GM21737 (cell line): ENCODE results near the gene NCAM1.
"Not testable (repeated sequence)": the region's sequence is repeated elsewhere in the genome, so short reads cannot be mapped to it uniquely, and the experiment has no call there.

Experiments used
- ATAC-seq: cut with Tn5 transposase; IDR thresholded peaks from one replicate; pipeline ENCODE4 v1.9.1; 2021; ENCODE audit warnings: mild to moderate bottlenecking, moderate library complexity; ENCODE audit not compliant: unreplicated experiment

The NCAM1 gene

DNA sequence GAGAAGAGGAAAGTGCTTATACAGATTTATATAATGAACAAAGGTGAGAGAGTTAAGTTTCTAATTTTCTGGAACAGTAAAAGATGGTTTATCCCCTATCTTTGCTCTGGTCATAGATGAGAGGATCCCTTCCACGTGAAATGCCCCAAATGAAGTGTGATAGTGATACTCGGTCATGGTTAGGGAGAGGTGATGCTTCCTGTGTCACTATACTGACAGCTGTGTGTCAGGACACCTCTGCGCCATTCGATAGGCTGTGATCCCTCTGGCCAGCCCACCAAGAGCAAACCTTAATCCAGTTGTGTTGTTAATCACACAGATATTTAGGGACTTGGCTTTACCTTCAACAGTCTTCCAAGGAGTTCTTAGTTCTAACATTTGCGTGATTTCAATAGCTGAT is 57.7 kb downstream of the NCAM1 start:
- ATAC-seq: no peak

GRCh38 chr11:113019711-113020110 is 58.5 kb downstream of the NCAM1 start:
- ATAC-seq: no peak

- no peak for ATAC-seq
Observed at GRCh38 chr11:113021111-113021510, 59.9 kb downstream of the NCAM1 start.

DNA sequence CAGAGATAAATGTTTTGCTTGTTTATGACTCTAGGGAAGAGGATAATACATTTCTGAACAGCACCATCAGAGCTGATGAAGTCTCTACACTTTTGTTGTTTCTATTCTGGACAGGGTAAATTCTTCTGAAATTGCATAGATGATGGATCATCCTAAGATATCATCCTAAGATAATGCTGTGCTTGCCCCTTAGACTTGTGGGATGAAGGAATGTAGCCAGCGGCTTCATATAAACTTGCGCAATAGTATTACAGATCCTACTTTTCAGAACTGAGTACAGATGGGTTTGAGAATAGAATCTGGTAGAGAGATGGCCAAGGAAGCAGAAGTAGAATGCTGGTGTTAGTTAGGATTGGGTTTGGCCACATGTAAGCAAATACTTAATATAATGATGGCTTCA is 61.0 kb downstream of the NCAM1 start:
- ATAC-seq: no peak

GRCh38 chr11:113023228-113023627 is 62.0 kb downstream of the NCAM1 start:
- ATAC-seq: no peak

GRCh38 chr11:113023986-113024385 is 62.8 kb downstream of the NCAM1 start:
- ATAC-seq: no peak

GRCh38 chr11:113026778-113027177 is 65.6 kb downstream of the NCAM1 start:
- ATAC-seq: no peak

GRCh38 chr11:113034576-113034975 is 73.4 kb downstream of the NCAM1 start:
- no peak for ATAC-seq

DNA sequence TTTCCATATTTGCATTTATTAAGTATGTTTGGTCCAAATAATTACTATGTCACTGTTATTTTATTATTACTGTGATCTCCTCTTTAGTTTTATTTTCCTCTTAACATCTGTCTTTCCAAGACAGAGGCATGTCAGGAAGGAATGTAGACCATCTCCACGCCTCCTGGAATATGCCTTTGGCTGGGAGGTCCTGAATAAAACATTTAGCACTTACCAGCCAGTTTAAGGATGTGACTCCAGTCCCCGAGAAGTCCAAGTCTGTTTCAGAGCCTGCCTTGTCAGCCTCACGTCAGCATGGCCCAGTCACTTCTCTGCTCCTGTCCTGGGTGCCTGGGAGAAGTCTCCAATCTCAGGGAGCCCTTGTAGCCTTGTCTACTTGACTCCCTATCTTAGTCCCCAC is 74.5 kb downstream of the NCAM1 start:
- no peak for ATAC-seq

GRCh38 chr11:113043698-113044097 is 82.5 kb downstream of the NCAM1 start:
- no peak for ATAC-seq

DNA sequence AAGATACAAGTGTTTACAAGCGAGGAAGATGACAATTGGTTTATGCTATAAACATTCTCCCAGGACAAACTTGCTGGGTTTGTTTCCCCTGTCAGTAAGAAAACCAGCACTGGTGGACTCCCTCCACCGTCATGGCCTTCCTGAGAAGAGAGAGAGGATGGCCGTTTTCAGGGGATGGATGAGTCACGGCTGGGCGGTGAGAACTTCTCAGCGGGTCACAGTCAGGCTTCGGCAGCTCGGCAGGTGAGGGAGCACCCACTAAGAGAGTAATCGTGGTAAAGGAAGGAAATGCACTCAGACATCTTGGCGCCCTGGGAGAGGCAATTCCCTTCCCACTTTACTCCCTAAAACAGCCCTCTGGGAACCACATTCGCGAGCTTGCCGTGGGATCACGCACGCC is 83.9 kb downstream of the NCAM1 start:
- no peak for ATAC-seq

- ATAC-seq: no peak
Observed at GRCh38 chr11:113046866-113047265, 85.6 kb downstream of the NCAM1 start.

DNA sequence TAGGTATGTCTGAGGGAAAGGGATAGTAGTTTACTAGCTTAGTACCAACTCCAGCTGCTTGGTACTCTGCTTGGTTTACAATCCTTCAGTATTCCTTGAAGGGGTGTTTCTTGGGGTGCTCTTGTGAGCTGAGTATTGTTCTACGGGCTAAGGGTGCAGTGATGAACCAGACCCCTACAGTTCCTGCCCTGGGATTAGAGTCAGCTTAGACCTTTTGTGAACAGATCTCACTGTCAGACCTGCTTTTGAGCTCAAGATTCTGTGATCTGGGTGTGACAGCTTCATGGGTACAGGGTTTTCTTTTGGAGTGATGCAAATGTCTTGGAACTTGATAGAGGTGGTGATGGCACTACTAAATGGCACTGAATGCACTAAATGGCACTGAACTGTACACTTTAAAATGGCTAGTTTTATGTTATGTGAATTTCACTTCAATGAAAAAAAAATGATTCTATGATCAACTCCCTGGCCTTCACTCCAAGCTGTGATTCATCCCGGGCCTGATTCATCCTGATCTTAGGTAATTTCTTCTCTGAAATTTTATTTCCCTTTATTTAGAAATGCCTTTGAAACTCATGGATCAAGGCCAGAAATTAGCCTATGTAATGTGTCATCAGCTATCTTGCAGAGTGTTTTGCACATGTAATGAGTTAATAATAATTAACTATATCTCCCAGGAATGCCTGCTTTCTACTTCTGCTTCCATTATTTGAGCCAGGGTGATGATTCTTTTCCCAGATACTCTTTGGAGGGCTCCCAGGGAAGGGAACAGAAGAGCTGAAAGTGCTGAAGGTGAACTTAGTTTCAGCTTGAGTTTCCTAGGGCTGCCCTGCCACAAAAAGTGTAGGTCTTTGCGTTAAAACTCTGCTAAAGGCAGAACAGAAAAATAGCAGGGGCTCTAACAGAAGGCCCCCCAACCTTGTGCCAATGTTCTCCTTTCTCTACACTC is 87.9 kb downstream of the NCAM1 start:
- no peak for ATAC-seq

DNA sequence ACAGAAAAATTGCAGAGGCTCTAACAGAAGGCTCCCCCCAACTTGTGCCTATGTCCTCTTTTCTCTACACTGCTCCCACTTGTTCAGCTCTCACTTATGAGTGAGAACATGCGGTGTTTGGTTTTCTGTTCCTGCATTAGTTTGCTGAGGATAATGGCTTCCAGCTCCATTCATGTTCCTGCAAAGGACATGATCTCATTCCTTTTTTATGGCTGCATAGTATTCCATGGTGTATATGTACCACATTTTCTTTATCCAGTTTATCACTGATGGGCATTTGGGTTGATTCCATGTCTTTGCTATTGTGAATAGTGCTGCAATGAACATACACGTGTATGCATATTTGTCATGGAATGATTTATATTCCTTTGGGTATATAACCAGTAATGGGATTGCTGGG is 91.8 kb downstream of the NCAM1 start:
- not testable (repeated sequence) for ATAC-seq

GRCh38 chr11:113057038-113057437 is 95.8 kb downstream of the NCAM1 start:
- ATAC-seq: no peak

DNA sequence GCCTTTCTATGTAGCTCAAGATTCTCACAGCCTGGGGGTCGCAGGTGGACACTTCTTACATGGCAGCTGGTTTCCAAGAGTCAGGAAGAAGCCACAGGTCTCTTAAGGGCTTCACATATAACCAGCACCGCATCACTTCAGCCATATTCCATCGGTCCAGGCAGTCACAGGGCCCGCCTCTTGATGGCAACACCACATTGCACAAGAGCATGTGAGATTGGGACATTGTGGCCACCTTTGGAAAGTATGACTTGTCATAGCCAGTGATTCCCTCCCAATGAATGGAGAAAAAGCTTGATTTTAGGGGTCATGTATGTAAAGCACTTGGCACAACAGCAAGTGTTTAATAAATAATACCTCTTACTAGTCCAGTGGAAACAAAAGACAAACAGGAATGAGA is 98.3 kb downstream of the NCAM1 start:
- ATAC-seq: no peak

DNA sequence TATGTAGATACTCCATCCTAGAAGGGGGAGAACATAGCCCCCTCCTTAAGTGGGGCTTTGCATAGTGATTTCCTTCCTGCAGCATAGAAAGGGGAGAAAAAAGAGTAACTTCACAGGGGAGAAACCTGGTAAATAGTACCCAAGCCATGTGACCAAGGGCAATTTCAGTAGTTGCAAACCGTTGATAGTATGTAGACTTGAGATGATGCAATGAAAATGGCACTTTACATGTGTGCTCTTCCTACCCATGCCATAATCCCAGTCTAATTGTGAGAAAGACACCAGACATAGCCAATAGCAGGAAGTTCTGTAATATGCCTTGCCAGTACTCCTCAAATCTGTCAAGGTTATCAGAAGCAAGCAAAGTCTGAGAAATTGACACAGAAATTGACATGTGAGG is 104.1 kb downstream of the NCAM1 start:
- no peak for ATAC-seq

DNA sequence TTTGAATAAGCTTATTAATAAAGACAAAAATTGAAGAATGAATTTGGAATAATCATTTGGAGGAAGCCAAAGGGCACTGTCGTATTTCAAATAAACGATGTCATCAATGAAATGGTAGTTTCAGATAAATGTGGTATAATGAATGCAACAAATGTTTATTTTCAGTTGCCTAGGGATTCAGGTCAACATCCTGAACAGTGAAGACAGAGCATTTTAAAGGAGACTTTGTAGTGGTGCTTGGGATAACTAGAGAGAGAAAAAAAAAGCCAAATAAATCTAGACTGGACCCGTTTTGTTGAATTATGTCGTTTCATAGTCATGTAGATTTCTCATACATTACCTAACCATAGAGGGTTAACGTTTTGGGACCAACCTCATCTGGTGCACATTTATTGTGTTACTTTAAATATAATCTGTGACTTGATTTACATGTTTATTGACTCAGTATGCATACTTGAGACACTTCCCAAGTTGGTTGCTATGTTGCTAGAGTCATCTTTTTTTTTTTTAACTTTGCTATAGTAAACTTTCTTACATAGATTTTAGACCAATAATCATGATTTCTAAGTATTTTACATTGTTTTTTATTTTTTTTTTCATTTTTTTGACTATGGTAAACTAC is 111.1 kb downstream of the NCAM1 start:
- no peak for ATAC-seq

DNA sequence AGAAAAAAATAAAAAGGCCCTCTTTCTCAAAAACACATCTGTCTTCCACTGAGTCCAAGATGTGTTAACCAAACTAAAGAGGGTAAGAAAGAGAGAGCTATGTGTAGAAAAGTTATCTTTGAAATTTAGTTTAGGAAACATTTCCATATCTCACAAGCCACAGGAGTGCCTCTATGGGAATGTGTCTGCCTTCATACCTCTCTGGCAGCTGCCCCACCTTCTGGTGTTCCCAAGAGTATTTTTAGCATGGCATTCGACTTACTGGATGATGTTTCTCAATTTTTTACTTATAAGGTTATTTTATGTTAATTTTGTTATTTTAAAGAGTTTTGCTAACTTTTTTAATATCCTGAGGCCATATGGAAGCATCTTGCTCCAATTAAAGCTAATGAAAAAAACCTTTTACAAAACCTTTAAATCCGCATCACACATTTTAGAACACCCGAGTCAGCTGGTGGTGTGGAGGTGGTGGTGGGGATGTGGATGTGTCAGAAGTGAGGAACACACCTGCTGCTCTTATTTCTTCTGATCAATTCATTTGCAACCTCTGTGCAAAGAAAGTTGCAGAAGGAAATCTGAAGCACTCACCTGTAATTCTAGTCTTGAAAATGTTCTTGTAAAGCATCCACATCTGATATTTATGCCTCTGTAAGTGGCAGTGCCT is 112.2 kb downstream of the NCAM1 start:
- ATAC-seq: no peak

GRCh38 chr11:113075586-113076095 is 114.4 kb downstream of the NCAM1 start:
- no peak for ATAC-seq

- ATAC-seq: no peak
Observed at GRCh38 chr11:113077379-113077778, 116.2 kb downstream of the NCAM1 start.
